ENCODE measurements around the gene MPO.

DNA sequence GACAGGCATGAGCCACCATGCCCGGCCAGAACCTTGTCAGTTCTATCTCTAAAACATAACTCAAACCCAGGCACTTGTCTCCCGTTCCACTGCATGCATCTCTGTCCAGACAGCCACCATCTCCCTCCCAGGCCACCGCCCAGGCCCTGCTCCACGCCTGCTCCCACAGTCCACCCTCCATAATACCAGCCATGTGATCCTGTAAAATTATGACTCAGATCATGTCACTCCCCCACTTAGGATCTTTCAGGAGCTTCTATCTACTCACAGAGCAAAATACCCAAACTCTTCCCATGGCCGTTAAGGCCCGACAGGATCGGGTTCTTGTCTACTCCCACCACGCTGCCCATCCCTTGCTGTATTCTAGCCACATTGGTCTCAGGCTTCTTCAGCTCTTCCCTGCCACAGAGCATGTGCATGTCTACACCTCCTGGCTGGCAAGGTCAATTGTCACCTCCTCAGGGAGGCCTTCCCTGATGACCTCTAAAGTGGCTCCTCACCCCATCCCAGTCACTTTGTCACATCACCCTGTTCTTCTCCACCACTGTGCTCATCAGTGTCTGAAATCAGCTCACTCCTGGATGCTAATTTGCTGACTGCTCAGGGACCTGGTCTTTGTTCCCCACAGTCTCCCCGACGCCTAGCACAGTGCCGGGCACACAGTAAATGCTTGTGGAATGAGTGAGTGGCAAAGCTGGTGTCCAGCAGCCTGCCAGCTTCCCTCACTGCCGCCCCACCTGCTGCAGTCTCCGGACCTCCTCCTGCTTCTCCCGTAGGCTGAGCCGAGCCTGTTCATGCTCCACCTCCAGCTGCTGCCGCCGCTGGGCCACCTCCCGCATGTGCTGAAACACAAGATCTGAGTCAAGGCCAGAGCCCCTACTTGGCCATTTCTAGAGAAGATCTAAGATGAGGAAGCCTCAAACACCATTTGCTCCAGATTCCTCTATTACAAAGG lies 41.1 kb upstream of the MPO start:
- no peak for TF ChIP-seq EP300 (IDR thresholded peaks at IDR 0.05)
- TF ChIP-seq, protein P1, sequence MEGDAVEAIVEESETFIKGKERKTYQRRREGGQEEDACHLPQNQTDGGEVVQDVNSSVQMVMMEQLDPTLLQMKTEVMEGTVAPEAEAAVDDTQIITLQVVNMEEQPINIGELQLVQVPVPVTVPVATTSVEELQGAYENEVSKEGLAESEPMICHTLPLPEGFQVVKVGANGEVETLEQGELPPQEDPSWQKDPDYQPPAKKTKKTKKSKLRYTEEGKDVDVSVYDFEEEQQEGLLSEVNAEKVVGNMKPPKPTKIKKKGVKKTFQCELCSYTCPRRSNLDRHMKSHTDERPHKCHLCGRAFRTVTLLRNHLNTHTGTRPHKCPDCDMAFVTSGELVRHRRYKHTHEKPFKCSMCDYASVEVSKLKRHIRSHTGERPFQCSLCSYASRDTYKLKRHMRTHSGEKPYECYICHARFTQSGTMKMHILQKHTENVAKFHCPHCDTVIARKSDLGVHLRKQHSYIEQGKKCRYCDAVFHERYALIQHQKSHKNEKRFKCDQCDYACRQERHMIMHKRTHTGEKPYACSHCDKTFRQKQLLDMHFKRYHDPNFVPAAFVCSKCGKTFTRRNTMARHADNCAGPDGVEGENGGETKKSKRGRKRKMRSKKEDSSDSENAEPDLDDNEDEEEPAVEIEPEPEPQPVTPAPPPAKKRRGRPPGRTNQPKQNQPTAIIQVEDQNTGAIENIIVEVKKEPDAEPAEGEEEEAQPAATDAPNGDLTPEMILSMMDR (IDR thresholded peaks at IDR 0.05), result no peak
- no peak for TF ChIP-seq POLR2A (IDR thresholded peaks at IDR 0.05)

All from tibial nerve (tissue), 4 donors.